ENCODE results near the gene CACNA1I.

CACNA1I gene

GRCh38 chr22:39656495-39657490 is 86.2 kb downstream of the CACNA1I start:
- Histone ChIP-seq H3K4me1 (ENCODE audit: control insufficient read depth, insufficient read depth, low read length, poor library complexity, severe bottlenecking) (peaks cover 31% of the 10 kb centered on the region), H3K9me3 (ENCODE audit: control insufficient read depth, low read length) (no peaks in the 10 kb centered on the region), H3K4me3 (ENCODE audit: insufficient read depth, low read depth, low read length, poor library complexity, severe bottlenecking) (no peak overlapping the region), H3K27ac (ENCODE audit: insufficient read depth, low read length, poor library complexity, severe bottlenecking) (no peak overlapping the region), H3K27me3 (replicated peaks; ENCODE audit: control insufficient read depth, insufficient read depth, low read length, poor library complexity, severe bottlenecking) (no peaks in the 10 kb centered on the region), H3K36me3 (ENCODE audit: control insufficient read depth, insufficient read depth, low read length) (no peaks in the 10 kb centered on the region)
- no peak for DNase-seq

DNA sequence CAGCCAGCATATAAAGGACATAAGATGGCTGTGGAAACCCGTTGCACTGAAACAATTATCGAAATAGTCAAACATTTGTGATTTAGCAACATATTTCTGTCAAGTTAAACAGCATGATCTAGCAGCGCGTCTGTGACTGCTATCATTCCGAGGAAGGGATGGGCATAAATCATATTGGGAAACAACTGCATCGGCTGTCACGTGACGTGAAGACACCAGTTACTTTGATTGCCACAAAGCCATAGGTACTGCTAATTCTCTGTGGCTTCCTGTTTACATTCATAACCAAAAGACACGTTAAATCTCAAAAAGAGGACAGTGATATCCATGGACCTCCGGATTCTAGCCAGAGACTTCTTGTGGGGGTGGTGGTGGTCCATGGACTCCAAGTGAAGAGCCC is 87.8 kb downstream of the CACNA1I start:
- Histone ChIP-seq H3K36me3 (ENCODE audit: control insufficient read depth, insufficient read depth, low read length) (no peaks in the 10 kb centered on the region), H3K4me1 (ENCODE audit: control insufficient read depth, insufficient read depth, low read length, poor library complexity, severe bottlenecking) (peaks cover 40% of the 10 kb centered on the region), H3K27me3 (replicated peaks; ENCODE audit: control insufficient read depth, insufficient read depth, low read length, poor library complexity, severe bottlenecking) (no peaks in the 10 kb centered on the region), H3K4me3 (ENCODE audit: insufficient read depth, low read depth, low read length, poor library complexity, severe bottlenecking) (peak overlapping the region; percentile 40), H3K27ac (ENCODE audit: insufficient read depth, low read length, poor library complexity, severe bottlenecking) (peak overlapping the region; percentile 55), H3K9me3 (ENCODE audit: control insufficient read depth, low read length) (no peaks in the 10 kb centered on the region)
- DNase-seq: peak in 2 of 3 donors; percentile 25

DNA sequence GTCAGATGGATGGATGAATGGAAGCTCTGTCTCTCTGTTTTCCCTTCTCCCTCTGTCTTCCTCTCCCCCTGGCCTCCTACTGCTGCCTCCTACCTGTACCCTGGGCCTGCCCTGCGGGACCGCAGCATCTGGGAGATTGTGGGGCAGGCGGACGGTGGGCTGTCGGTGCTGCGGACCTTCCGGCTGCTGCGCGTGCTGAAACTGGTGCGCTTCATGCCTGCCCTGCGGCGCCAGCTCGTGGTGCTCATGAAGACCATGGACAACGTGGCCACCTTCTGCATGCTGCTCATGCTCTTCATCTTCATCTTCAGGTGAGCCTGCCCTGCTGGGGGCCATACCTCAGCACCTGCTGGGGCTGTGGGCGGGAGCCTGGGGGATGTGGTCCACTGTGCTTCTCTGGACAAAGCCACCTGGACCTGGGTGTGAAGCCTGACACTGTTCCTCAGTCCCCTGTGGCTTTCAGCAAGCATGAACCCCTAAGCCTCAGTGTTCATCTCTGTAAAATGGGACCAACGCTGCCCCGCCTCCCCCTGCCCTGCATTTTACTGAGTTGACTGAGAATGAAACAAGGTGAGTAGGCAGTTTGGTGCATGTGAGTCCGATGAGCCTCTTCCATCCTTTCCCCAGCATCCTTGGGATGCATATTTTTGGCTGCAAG is 88.4 kb downstream of the CACNA1I start:
- DNase-seq: no peak
- Histone ChIP-seq H3K4me3 (ENCODE audit: insufficient read depth, low read depth, low read length, poor library complexity, severe bottlenecking) (peak overlapping the region; percentile 40), H3K36me3 (ENCODE audit: control insufficient read depth, insufficient read depth, low read length) (no peaks in the 10 kb centered on the region), H3K27me3 (replicated peaks; ENCODE audit: control insufficient read depth, insufficient read depth, low read length, poor library complexity, severe bottlenecking) (no peaks in the 10 kb centered on the region), H3K4me1 (ENCODE audit: control insufficient read depth, insufficient read depth, low read length, poor library complexity, severe bottlenecking) (peaks cover 44% of the 10 kb centered on the region), H3K27ac (ENCODE audit: insufficient read depth, low read length, poor library complexity, severe bottlenecking) (peak overlapping the region; percentile 55), H3K9me3 (ENCODE audit: control insufficient read depth, low read length) (no peaks in the 10 kb centered on the region)

GRCh38 chr22:39661501-39661841 is 90.9 kb downstream of the CACNA1I start:
- peaks cover 7% of the 10 kb centered on the region for H3K36me3 ChIP-seq (ENCODE audit: control insufficient read depth, insufficient read depth, low read length)
- peaks cover 44% of the 10 kb centered on the region for H3K4me1 ChIP-seq (ENCODE audit: control insufficient read depth, insufficient read depth, low read length, poor library complexity, severe bottlenecking)
- H3K4me3 ChIP-seq (ENCODE audit: insufficient read depth, low read depth, low read length, poor library complexity, severe bottlenecking): peak overlapping the region; percentile 69
- H3K9me3 ChIP-seq (ENCODE audit: control insufficient read depth, low read length): no peaks in the 10 kb centered on the region
- no peak for DNase-seq
- no peaks in the 10 kb centered on the region for H3K27me3 ChIP-seq (replicated peaks; ENCODE audit: control insufficient read depth, insufficient read depth, low read length, poor library complexity, severe bottlenecking)
- H3K27ac ChIP-seq (ENCODE audit: insufficient read depth, low read length, poor library complexity, severe bottlenecking): no peak overlapping the region

DNA sequence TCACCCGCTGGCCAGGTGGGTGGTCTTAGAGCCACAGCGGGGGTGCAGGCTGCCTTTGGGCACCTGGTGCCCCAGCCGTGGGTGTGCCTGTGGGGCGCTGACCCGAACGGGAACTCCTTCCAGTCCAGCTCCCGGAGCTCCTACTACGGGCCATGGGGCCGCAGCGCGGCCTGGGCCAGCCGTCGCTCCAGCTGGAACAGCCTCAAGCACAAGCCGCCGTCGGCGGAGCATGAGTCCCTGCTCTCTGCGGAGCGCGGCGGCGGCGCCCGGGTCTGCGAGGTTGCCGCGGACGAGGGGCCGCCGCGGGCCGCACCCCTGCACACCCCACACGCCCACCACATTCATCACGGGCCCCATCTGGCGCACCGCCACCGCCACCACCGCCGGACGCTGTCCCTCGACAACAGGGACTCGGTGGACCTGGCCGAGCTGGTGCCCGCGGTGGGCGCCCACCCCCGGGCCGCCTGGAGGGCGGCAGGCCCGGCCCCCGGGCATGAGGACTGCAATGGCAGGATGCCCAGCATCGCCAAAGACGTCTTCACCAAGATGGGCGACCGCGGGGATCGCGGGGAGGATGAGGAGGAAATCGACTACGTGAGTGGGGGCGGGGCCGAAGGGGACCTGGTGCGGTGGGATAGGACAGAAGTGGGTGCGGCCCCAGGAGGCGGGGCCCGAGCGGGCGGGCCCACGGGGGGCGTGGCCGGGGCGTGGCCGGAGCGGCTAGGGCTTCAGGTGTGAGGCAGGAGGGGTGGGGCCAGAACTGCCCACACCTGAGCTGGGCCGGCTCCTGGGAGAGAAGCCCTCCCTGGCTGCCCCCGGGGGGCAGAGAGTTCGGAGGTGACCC is 91.5 kb downstream of the CACNA1I start:
- Histone ChIP-seq H3K36me3 (ENCODE audit: control insufficient read depth, insufficient read depth, low read length) (peaks cover 11% of the 10 kb centered on the region), H3K9me3 (ENCODE audit: control insufficient read depth, low read length) (no peaks in the 10 kb centered on the region), H3K27me3 (replicated peaks; ENCODE audit: control insufficient read depth, insufficient read depth, low read length, poor library complexity, severe bottlenecking) (no peaks in the 10 kb centered on the region), H3K4me3 (ENCODE audit: insufficient read depth, low read depth, low read length, poor library complexity, severe bottlenecking) (peak overlapping the region; percentile 69), H3K4me1 (ENCODE audit: control insufficient read depth, insufficient read depth, low read length, poor library complexity, severe bottlenecking) (peaks cover 38% of the 10 kb centered on the region), H3K27ac (ENCODE audit: insufficient read depth, low read length, poor library complexity, severe bottlenecking) (peak overlapping the region; percentile 44)
- DNase-seq: peak; percentile 70 to 78 (median 74)

DNA sequence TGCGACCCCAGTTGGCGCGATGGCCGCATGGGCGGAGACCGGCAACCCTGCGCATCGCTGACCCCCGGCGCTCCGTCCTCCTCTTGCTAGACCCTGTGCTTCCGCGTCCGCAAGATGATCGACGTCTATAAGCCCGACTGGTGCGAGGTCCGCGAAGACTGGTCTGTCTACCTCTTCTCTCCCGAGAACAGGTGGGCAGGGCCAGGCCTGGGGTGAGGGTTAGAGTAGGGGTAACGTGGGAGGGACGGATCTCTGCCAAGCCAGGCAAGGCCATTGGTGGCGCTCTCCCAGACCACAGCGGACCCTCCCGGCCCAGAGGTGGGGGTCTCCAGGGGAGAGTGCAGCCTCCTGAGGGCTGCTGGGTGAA is 92.1 kb downstream of the CACNA1I start:
- peaks cover 32% of the 10 kb centered on the region for H3K4me1 ChIP-seq (ENCODE audit: control insufficient read depth, insufficient read depth, low read length, poor library complexity, severe bottlenecking)
- peaks cover 15% of the 10 kb centered on the region for H3K36me3 ChIP-seq (ENCODE audit: control insufficient read depth, insufficient read depth, low read length)
- no peaks in the 10 kb centered on the region for H3K9me3 ChIP-seq (ENCODE audit: control insufficient read depth, low read length)
- no peak overlapping the region for H3K27ac ChIP-seq (ENCODE audit: insufficient read depth, low read length, poor library complexity, severe bottlenecking)
- H3K4me3 ChIP-seq (ENCODE audit: insufficient read depth, low read depth, low read length, poor library complexity, severe bottlenecking): peak overlapping the region; percentile 69
- DNase-seq: no peak
- H3K27me3 ChIP-seq (replicated peaks; ENCODE audit: control insufficient read depth, insufficient read depth, low read length, poor library complexity, severe bottlenecking): no peaks in the 10 kb centered on the region

DNA sequence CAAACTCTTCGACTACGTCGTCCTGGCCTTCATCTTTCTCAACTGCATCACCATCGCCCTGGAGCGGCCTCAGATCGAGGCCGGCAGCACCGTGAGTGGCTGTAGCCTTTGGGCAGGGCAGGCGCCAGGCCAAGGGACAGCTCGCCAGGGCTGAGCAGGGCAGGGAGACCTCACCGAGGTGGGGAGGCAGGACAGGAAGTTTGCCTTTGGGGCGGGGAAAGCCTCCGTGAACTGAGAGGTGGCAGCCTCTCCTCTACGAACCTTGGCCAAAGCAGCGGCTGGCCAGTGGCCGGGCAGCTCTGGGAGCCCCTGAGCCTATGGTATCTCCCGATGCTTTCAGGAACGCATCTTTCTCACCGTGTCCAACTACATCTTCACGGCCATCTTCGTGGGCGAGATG is 93.2 kb downstream of the CACNA1I start:
- Histone ChIP-seq H3K4me3 (ENCODE audit: insufficient read depth, low read depth, low read length, poor library complexity, severe bottlenecking) (no peak overlapping the region), H3K36me3 (ENCODE audit: control insufficient read depth, insufficient read depth, low read length) (peaks cover 18% of the 10 kb centered on the region), H3K27me3 (replicated peaks; ENCODE audit: control insufficient read depth, insufficient read depth, low read length, poor library complexity, severe bottlenecking) (no peaks in the 10 kb centered on the region), H3K4me1 (ENCODE audit: control insufficient read depth, insufficient read depth, low read length, poor library complexity, severe bottlenecking) (peaks cover 21% of the 10 kb centered on the region), H3K27ac (ENCODE audit: insufficient read depth, low read length, poor library complexity, severe bottlenecking) (no peak overlapping the region), H3K9me3 (ENCODE audit: control insufficient read depth, low read length) (no peaks in the 10 kb centered on the region)
- DNase-seq: no peak

GRCh38 chr22:39664485-39665200 is 94.1 kb downstream of the CACNA1I start:
- no peak overlapping the region for H3K27ac ChIP-seq (ENCODE audit: insufficient read depth, low read length, poor library complexity, severe bottlenecking)
- H3K4me1 ChIP-seq (ENCODE audit: control insufficient read depth, insufficient read depth, low read length, poor library complexity, severe bottlenecking): peaks cover 17% of the 10 kb centered on the region
- no peak overlapping the region for H3K4me3 ChIP-seq (ENCODE audit: insufficient read depth, low read depth, low read length, poor library complexity, severe bottlenecking)
- peaks cover 24% of the 10 kb centered on the region for H3K36me3 ChIP-seq (ENCODE audit: control insufficient read depth, insufficient read depth, low read length)
- peak in 1 of 3 donors; percentile 17 for DNase-seq
- no peaks in the 10 kb centered on the region for H3K9me3 ChIP-seq (ENCODE audit: control insufficient read depth, low read length)
- no peaks in the 10 kb centered on the region for H3K27me3 ChIP-seq (replicated peaks; ENCODE audit: control insufficient read depth, insufficient read depth, low read length, poor library complexity, severe bottlenecking)

DNA sequence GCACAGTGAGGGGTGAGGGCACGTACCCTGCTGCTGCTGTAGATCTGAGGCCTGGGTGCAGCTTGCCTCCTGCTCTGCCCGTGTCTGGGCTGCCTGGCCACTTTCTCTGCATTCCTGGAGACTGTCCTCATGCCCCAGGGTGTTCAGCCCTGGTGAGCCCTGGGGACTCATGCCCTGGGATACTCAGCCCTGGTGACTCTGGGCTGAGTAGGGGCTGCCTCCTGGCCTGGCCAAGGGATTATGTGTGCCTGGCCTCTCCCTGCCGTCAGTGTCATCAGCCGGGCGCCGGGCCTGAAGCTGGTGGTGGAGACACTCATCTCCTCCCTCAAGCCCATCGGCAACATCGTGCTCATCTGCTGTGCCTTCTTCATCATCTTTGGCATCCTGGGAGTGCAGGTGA is 94.7 kb downstream of the CACNA1I start:
- DNase-seq: no peak
- no peaks in the 10 kb centered on the region for H3K27me3 ChIP-seq (replicated peaks; ENCODE audit: control insufficient read depth, insufficient read depth, low read length, poor library complexity, severe bottlenecking)
- H3K9me3 ChIP-seq (ENCODE audit: control insufficient read depth, low read length): no peaks in the 10 kb centered on the region
- H3K4me1 ChIP-seq (ENCODE audit: control insufficient read depth, insufficient read depth, low read length, poor library complexity, severe bottlenecking): peaks cover 17% of the 10 kb centered on the region
- H3K27ac ChIP-seq (ENCODE audit: insufficient read depth, low read length, poor library complexity, severe bottlenecking): no peak overlapping the region
- H3K36me3 ChIP-seq (ENCODE audit: control insufficient read depth, insufficient read depth, low read length): peaks cover 24% of the 10 kb centered on the region
- H3K4me3 ChIP-seq (ENCODE audit: insufficient read depth, low read depth, low read length, poor library complexity, severe bottlenecking): no peak overlapping the region
